H1 (cell line): ENCODE results near the gene RBMS2. TPM values are rescaled to one million over a fixed set of nuclear protein-coding genes. Genes with fewer than 3 reads are reported as not detected.

Experiments
- CTCF ChIA-PET: fragments of 300-600 bp; sonication (Branson Sonifier 250); formaldehyde crosslinking; loops from one replicate; lab custom pipeline; 2021; ENCODE audit not compliant: partially characterized antibody; lab: Charles Lee
- POLR2A ChIA-PET: fragments of 300-600 bp; sonication (Branson Sonifier 250); formaldehyde crosslinking; loops from one replicate; lab custom pipeline; 2021; ENCODE audit warnings: inconsistent platforms; ENCODE audit not compliant: partially characterized antibody; lab: Charles Lee
- DNase-seq, 2 experiments: peaks; one replicate each; pipeline versions ENCODE4 v3.0.0 to v3.0.0-alpha.2; 2010 to 2022; ENCODE audit warnings: low spot score in 2 of 2, low read depth in 1 of 2, mixed read lengths in 1 of 2
- FAIRE-seq: peaks from 2 replicates; lab custom pipeline; 2011; peaks lifted over from hg19 to GRCh38; lab: Jason Lieb, UNC
- H2AFZ ChIP-seq: 2 replicates; pipeline ENCODE4 v1.8.1; 2012; ENCODE audit warnings: low read length, inconsistent platforms
- H2AK5ac ChIP-seq: 2 replicates; pipeline ENCODE4 v1.6.1; 2013; ENCODE audit warnings: low read depth, low read length
- H2BK120ac ChIP-seq: replicated peaks from 2 replicates; pipeline ENCODE3; 2013; ENCODE audit warnings: low read depth, low read length, inconsistent platforms
- H2BK12ac ChIP-seq: 2 replicates; pipeline ENCODE4 v1.6.1; 2013; ENCODE audit warnings: low read depth, low read length
- H2BK15ac ChIP-seq: 2 replicates; pipeline ENCODE4 v1.6.1; 2013; ENCODE audit warnings: low read length
- H2BK20ac ChIP-seq: 2 replicates; pipeline ENCODE4 v1.6.1; 2013; ENCODE audit warnings: low read length
- H2BK5ac ChIP-seq: 2 replicates; pipeline ENCODE4 v1.6.1; 2013; ENCODE audit warnings: low read depth, low read length
- H3K14ac ChIP-seq: 2 replicates; pipeline ENCODE4 v1.6.1; 2013; ENCODE audit warnings: inconsistent platforms; ENCODE audit not compliant: insufficient read length
- H3K18ac ChIP-seq: 2 replicates; pipeline ENCODE4 v1.6.1; 2013; ENCODE audit warnings: low read length; ENCODE audit errors: extremely low read depth
- H3K23ac ChIP-seq: 2 replicates; pipeline ENCODE4 v1.6.1; 2013; ENCODE audit warnings: inconsistent platforms; ENCODE audit not compliant: insufficient read length
- H3K23me2 ChIP-seq: 2 replicates; pipeline ENCODE4 v1.6.1; 2013; ENCODE audit warnings: low read depth, low read length
- H3K27ac ChIP-seq: 2 replicates; pipeline ENCODE4 v1.6.1; 2011; ENCODE audit warnings: low read depth, low read length, inconsistent platforms
- H3K27me3 ChIP-seq, 4 experiments: replicated peaks in 1 of 4; 1 replicate in 1 of 4; 2 replicates in 3 of 4; pipeline versions ENCODE4 v1.6.1 to v1.8.1; 2011 to 2013; ENCODE audit warnings: low read length in 3 of 4, mild to moderate bottlenecking in 3 of 4, inconsistent platforms in 2 of 4, mixed read lengths in 2 of 4, moderate library complexity in 1 of 4; ENCODE audit not compliant: control insufficient read depth in 3 of 4, insufficient read depth in 3 of 4; ENCODE audit errors: extremely low read depth in 1 of 4
- H3K36me3 ChIP-seq, 4 experiments: 2 replicates each; pipeline versions ENCODE4 v1.6.1 to v1.8.1; 2011 to 2013; ENCODE audit warnings: mild to moderate bottlenecking in 4 of 4, low read length in 3 of 4, moderate library complexity in 2 of 4, control low read depth in 1 of 4, inconsistent platforms in 1 of 4; ENCODE audit not compliant: insufficient read depth in 4 of 4, control insufficient read depth in 2 of 4
- H3K4ac ChIP-seq: replicated peaks from 2 replicates; pipeline ENCODE3; 2013; ENCODE audit warnings: low read length, low read depth, mixed read lengths, inconsistent platforms; ENCODE audit not compliant: insufficient read length
- H3K4me1 ChIP-seq, 4 experiments: replicated peaks in 1 of 4; 1 replicate in 1 of 4; 2 replicates in 3 of 4; pipeline versions ENCODE4 v1.6.1 to v1.8.1; 2011 to 2013; ENCODE audit warnings: low read length in 3 of 4, inconsistent platforms in 2 of 4, mixed read lengths in 1 of 4; ENCODE audit not compliant: insufficient read depth in 4 of 4, control insufficient read depth in 3 of 4
- H3K4me2 ChIP-seq, 2 experiments: 2 replicates each; pipeline versions ENCODE4 v1.6.1 to v1.8.1; 2011 to 2013; ENCODE audit warnings: low read depth in 2 of 2, low read length in 2 of 2, control low read depth in 1 of 2, inconsistent platforms in 1 of 2, mild to moderate bottlenecking in 1 of 2; ENCODE audit not compliant: insufficient read depth in 1 of 2
- H3K4me3 ChIP-seq, 4 experiments: fragments of 200-600, 300-600 bp in 1 of 4; sonication (generic), shearing (Covaris generic), sonication (Bioruptor Twin) in 1 of 4; 2 replicates each; pipeline versions ENCODE4 v1.5.1 to v1.8.1; 2011 to 2016; ENCODE audit warnings: low read length in 4 of 4, low read depth in 3 of 4, control low read depth in 2 of 4, inconsistent platforms in 2 of 4, mild to moderate bottlenecking in 2 of 4, mixed read lengths in 1 of 4, moderate library complexity in 1 of 4; ENCODE audit not compliant: insufficient read depth in 2 of 4; ENCODE audit errors: extremely low read depth in 1 of 4
- H3K56ac ChIP-seq: replicated peaks from 2 replicates; pipeline ENCODE3; 2013; ENCODE audit warnings: low read depth, mild to moderate bottlenecking, mixed read lengths, low read length, inconsistent platforms; ENCODE audit not compliant: insufficient read length
- H3K79me1 ChIP-seq: 2 replicates; pipeline ENCODE4 v1.6.1; 2013; ENCODE audit warnings: low read depth, low read length, control low read depth
- H3K79me2 ChIP-seq, 2 experiments: 2 replicates each; pipeline versions ENCODE4 v1.6.1 to v1.8.1; 2012 to 2013; ENCODE audit warnings: low read length in 2 of 2, mild to moderate bottlenecking in 2 of 2, inconsistent platforms in 1 of 2; ENCODE audit not compliant: insufficient read depth in 2 of 2, control insufficient read depth in 1 of 2
- H3K9ac ChIP-seq, 4 experiments: replicated peaks in 1 of 4; 1 replicate in 1 of 4; 2 replicates in 3 of 4; pipeline versions ENCODE4 v1.6.1 to v1.8.1; 2011 to 2013; ENCODE audit warnings: low read depth in 3 of 4, low read length in 3 of 4, control low read depth in 2 of 4, mild to moderate bottlenecking in 2 of 4, moderate library complexity in 2 of 4, inconsistent platforms in 1 of 4; ENCODE audit errors: extremely low read depth in 1 of 4
- H3K9me3 ChIP-seq, 2 experiments: 2 replicates each; pipeline versions ENCODE4 v1.6.1 to v1.8.1; 2012 to 2013; ENCODE audit warnings: mild to moderate bottlenecking in 2 of 2, moderate library complexity in 2 of 2, control low read depth in 1 of 2, inconsistent platforms in 1 of 2, low read depth in 1 of 2, low read length in 1 of 2, mixed read lengths in 1 of 2; ENCODE audit not compliant: insufficient read depth in 2 of 2
- H4K20me1 ChIP-seq, 2 experiments: replicated peaks in 1 of 2; 2 replicates each; pipeline versions ENCODE3 to v1.8.1; 2011 to 2013; ENCODE audit warnings: inconsistent platforms in 2 of 2, low read length in 2 of 2, mild to moderate bottlenecking in 1 of 2; ENCODE audit not compliant: insufficient read depth in 2 of 2, control insufficient read depth in 1 of 2
- H4K5ac ChIP-seq: 2 replicates; pipeline ENCODE4 v1.6.1; 2013; ENCODE audit warnings: low read length, low read depth, mixed read lengths, inconsistent platforms; ENCODE audit not compliant: insufficient read length
- H4K8ac ChIP-seq: 2 replicates; pipeline ENCODE4 v1.8.0; 2013; ENCODE audit warnings: mild to moderate bottlenecking, moderate library complexity, low read length, inconsistent platforms; ENCODE audit not compliant: insufficient read depth; ENCODE audit errors: extremely low read depth
- H4K91ac ChIP-seq: replicated peaks from 2 replicates; pipeline ENCODE3; 2013; ENCODE audit warnings: low read length, mixed read lengths, inconsistent platforms; ENCODE audit not compliant: insufficient read length
- GTF2F1 ChIP-seq: IDR thresholded peaks from 2 replicates; pipeline ENCODE4 v1.6.1; 2012; ENCODE audit warnings: low read depth, low read length, improper control_type of control experiment, borderline replicate concordance
- HDAC6 ChIP-seq: IDR thresholded peaks from one replicate; pipeline ENCODE4 v1.7.1; 2012; ENCODE audit warnings: low read depth, mild to moderate bottlenecking, inconsistent platforms, low read length, moderate library complexity
- POU5F1 ChIP-seq: IDR thresholded peaks from 2 replicates; pipeline ENCODE4 v1.6.1; 2011; ENCODE audit warnings: low read depth, mild to moderate bottlenecking, low read length, moderate library complexity
- RXRA ChIP-seq: IDR thresholded peaks from 2 replicates; pipeline ENCODE4 v1.6.1; 2011; ENCODE audit warnings: low read depth, mild to moderate bottlenecking, low read length, moderate library complexity; ENCODE audit not compliant: insufficient read depth
- WGBS, 2 experiments: shearing (Covaris generic) in 1 of 2; methylation state at CpG; one replicate each; pipeline versions ENCODE4 v1.1.6 to v1.1.7; 2013 to 2015; ENCODE audit warnings: low lambda C conversion rate in 2 of 2, mixed read lengths in 2 of 2, inconsistent platforms in 1 of 2, low coverage in 1 of 2, missing lambda C conversion rate in 1 of 2; ENCODE audit not compliant: insufficient replicate concordance in 2 of 2, insufficient coverage in 1 of 2, insufficient read length in 1 of 2; ENCODE audit errors: extremely low coverage in 1 of 2, missing lambda C conversion rate in 1 of 2; 5-methylcytosine and 5-hydroxymethylcytosine counted together
- polyA plus RNA-seq, 7 experiments: library from polyadenylated mRNA; depleted of rRNA in 3 of 7; stranded (reverse) in 5 of 7; unstranded in 2 of 7; fragments of >200 nt in 5 of 7; fragments of 200-250 nt in 2 of 7; gene quantifications; 1 replicate in 5 of 7; 2 replicates in 1 of 7; 4 replicates in 1 of 7; pipeline versions ENCODE4 v1.2.1 to v1.2.3, GENCODE V29; 2011 to 2013; ENCODE audit warnings: missing spikeins in 2 of 7, mixed read lengths in 2 of 7
- total RNA-seq: library from RNA; stranded (reverse); fragmentation: NEBNext Ultra II Directional; extraction: Animal tissue kit (Norgen Biotek cat#: 25700); gene quantifications from 2 replicates; pipeline ENCODE4 v1.2.1, GENCODE V29; 2021

Gene RBMS2
- total and polyA plus RNA-seq, 2 of the 8 experiments (the other 6 are each of a cell fraction or from before 2014, with no cell fraction given) = 9.6 to 31.3 TPM

DNA sequence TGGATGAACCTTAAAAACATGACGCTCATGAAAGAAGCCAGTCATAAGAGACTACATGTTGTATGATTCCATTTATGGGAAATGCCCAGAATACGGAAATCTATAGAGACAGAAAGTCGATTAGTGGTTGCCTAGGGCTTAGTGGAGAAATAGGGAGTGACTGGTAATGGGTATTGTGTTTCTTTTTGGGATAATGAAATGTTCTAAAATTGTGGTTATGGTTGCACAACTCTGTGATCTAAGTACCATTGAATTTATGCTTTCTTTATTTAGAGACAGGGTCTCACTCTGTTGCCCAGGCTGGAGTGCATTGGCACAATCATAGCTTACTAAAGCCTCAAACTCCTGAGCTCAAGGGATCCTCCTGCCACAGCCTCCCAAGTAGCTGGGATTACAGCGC, 8.0 kb downstream of the RBMS2 start:
- CTCF ChIA-PET = interaction anchor here (0.8 to 2.8 kb wide), 7 partner anchors 12 to 141 kb away, joined by 3 to 13 read pairs (median 7); no protein-coding TSS in a partner anchor
- H4K5ac ChIP-seq = no peak overlapping the region
- H3K4me3 ChIP-seq = no peak overlapping the region
- no peak overlapping the region for H2BK120ac ChIP-seq
- no peaks in the 10 kb centered on the region for H3K23me2 ChIP-seq
- H3K14ac ChIP-seq = no peak overlapping the region
- H3K4me1 ChIP-seq = peaks cover 0 to 8% (median 4%) of the 10 kb centered on the region in 4 experiments; a peak in 3 of 7 replicates
- no peaks in the 10 kb centered on the region for H3K9me3 ChIP-seq
- no peak overlapping the region for H3K4me2 ChIP-seq
- no peak overlapping the region for H2BK20ac ChIP-seq
- H3K27ac ChIP-seq = no peak overlapping the region; the same call in 1 of the 2 replicates
- H3K27me3 ChIP-seq = no peaks in the 10 kb centered on the region
- no peaks in the 10 kb centered on the region for H3K36me3 ChIP-seq
- no peak overlapping the region for H2BK12ac ChIP-seq
- H2BK5ac ChIP-seq = no peak overlapping the region
- H3K79me1 ChIP-seq = no peaks in the 10 kb centered on the region; the same call in 1 of the 2 replicates
- no peaks in the 10 kb centered on the region for H4K20me1 ChIP-seq
- H4K8ac ChIP-seq = no peak overlapping the region
- no peak overlapping the region for H3K56ac ChIP-seq
- no peak overlapping the region for H4K91ac ChIP-seq
- 87% methylated on average over 4 of the region's 4 CpGs; no CpG with 5 or more reads in 1 of the 2 experiments for WGBS, 2 experiments
- POLR2A ChIA-PET = interaction anchor here (1.7 kb wide), 1 partner anchor 10 kb away, joined by 3 read pairs; no protein-coding TSS in a partner anchor
- no peak for FAIRE-seq
- TF ChIP-seq GTF2F1 = no peak
- no peak for TF ChIP-seq HDAC6
- no peak for TF ChIP-seq POU5F1
- no peak for TF ChIP-seq RXRA
- TF ChIP-seq, all 59 proteins: peak for 0
- H3K4ac ChIP-seq = no peak overlapping the region
- H3K9ac ChIP-seq = no peak overlapping the region
- H3K23ac ChIP-seq = no peak overlapping the region
- DNase-seq = no peak
- H2BK15ac ChIP-seq = no peak overlapping the region
- no peak overlapping the region for H2AFZ ChIP-seq
- no peak overlapping the region for H3K18ac ChIP-seq
- H2AK5ac ChIP-seq = no peak overlapping the region
- peaks cover 0 to 17% of the 10 kb centered on the region in 2 experiments; a peak in 2 of 4 replicates for H3K79me2 ChIP-seq
